IPS-NIHi7 (cell line): ENCODE measurements around the gene NPR3.

ENCODE experiments used
- DNase-seq: peaks from one replicate; pipeline ENCODE4 v3.0.0; 2012; ENCODE audit warnings: mixed read lengths; ENCODE audit errors: extremely low spot score

The NPR3 gene

GRCh38 chr5:32710550-32711361 is at the start of gene NPR3:
Gene NPR3 (plus strand): TSS chr5:32711321. CDS start chr5:32711777, 456 bp downstream.
- peak; percentile 29 for DNase-seq

GRCh38 chr5:32664523-32664922 is 46.6 kb upstream of the NPR3 start:
- no peak for DNase-seq

- DNase-seq: no peak
These were observed 42.6 kb upstream of the NPR3 start for GRCh38 chr5:32668552-32668951.

- DNase-seq: no peak
These were observed 37.8 kb upstream of the NPR3 start for GRCh38 chr5:32673272-32673671.

- DNase-seq: no peak
These were observed 34.1 kb upstream of the NPR3 start for GRCh38 chr5:32677023-32677422.

- no peak for DNase-seq
These were observed 32.6 kb upstream of the NPR3 start for GRCh38 chr5:32678472-32678871.

GRCh38 chr5:32679218-32679617 is 31.9 kb upstream of the NPR3 start:
- DNase-seq: no peak

GRCh38 chr5:32680183-32680582 is 30.9 kb upstream of the NPR3 start:
- DNase-seq: peak; percentile 12

- no peak for DNase-seq
These were observed 28.0 kb upstream of the NPR3 start for GRCh38 chr5:32683125-32683524.

GRCh38 chr5:32684260-32684659 is 26.9 kb upstream of the NPR3 start:
- no peak for DNase-seq

- DNase-seq: no peak
These were observed 24.2 kb upstream of the NPR3 start for GRCh38 chr5:32686799-32687498.

GRCh38 chr5:32687499-32687831 is 23.7 kb upstream of the NPR3 start:
- no peak for DNase-seq

GRCh38 chr5:32690153-32690552 is 21.0 kb upstream of the NPR3 start:
- DNase-seq: peak; percentile 27

GRCh38 chr5:32690666-32691065 is 20.5 kb upstream of the NPR3 start:
- DNase-seq: no peak

GRCh38 chr5:32692036-32692746 is 18.9 kb upstream of the NPR3 start:
- DNase-seq: no peak

- DNase-seq: no peak
These were observed 7.2 kb upstream of the NPR3 start for GRCh38 chr5:32703957-32704356.

GRCh38 chr5:32707418-32707997 is 3.6 kb upstream of the NPR3 start:
- DNase-seq: peak; percentile 27

- DNase-seq: peak; percentile 14
These were observed 2.2 kb upstream of the NPR3 start for GRCh38 chr5:32708949-32709348.

- DNase-seq: peak; percentile 69
These were observed 1.2 kb upstream of the NPR3 start for GRCh38 chr5:32709750-32710549.

GRCh38 chr5:32711362-32711680 is 200 bp downstream of the NPR3 start:
- DNase-seq: no peak

GRCh38 chr5:32711681-32712480 is 760 bp downstream of the NPR3 start:
- DNase-seq: peak; percentile 24
